ENCODE data around the gene POU3F1.

POU3F1 gene

DNA sequence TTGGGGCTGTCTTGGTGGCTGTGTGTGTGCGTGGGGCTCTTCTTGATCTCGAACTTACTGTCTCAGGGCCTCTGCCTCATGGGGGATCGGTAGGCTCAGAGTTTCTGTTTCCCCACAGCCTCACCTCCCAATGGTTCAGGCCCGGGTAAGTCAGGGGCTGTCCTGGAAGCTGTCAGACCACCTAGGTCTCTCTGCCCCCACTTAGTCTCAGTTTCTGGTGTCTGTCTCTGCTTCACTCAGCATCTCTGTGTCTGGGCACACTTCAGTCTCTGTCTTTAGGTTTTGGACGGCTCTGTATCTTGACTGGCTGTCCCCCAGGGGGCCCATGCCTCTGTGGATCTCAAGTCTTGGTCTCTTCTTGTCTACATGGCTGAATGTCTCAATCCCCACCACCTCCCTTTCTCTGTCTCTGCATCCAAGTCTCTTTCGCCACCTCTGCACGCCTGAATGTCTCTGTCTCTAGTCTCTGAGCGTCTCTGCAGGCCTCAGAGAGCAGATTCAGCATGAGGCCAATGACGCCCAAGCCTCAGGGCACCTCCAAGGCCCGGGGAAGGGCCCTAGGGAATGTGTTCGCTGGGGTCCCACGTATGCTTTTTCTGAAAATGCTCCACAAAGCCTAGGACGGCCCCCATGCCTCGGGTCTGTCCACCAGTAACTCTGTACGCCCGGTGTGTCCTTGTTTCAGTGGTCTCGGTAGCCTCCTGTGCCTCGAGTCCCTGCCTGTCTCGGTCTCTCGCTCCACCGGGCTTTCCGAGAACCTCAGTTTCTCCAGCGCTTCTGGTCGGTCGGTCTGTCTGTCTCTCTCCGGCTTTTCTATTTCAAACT, 42.1 kb downstream of the POU3F1 start:
- DNase-seq (ENCODE audit: low read depth, low spot score), result no peak

DNA sequence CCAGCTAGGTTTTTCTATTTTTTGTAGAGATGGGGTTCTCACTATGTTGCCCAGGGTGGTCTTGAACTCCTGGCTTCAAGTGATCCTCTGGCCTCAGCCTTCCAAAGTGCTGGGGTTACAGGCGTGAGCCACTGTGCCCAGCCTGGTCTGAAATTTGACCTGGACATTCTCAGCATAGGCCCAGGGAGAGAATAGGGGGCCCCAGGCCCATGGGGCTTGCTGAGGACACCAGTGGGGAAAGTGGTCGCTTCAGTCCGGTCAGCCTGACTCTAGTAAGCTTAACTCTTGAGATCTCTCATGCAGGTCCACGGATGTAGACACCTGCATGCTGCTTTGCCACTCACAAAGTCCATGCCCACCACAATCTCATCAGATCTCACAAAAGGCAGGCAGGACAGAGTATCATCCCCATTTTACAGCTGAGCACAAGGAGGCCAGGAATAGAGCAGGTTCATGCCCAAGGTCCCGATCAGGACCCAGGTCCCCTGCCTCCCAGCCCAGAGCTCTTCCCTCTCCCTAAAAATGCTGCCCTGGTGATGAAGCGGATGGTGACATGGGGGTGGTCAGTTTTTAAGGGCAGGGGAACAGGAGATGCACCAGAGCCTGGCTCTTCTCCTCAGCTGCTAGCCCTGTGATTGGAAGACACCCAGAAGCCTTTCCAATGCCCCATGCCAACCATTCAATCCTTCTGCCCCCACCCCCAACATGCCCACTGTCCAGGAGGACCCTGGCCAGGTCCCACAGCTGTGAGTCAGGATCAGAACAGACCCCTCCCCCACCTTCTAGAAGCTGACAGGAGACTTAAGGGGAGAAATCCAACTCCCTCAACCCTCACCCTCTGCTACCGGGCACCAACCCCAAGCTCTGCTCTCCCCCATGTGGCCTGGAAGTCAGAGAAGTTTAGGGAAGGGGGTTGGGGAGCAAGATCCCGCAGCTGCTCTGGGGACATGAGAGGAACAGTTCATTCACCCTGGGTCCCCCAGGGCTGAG, 43.0 kb downstream of the POU3F1 start:
- DNase-seq (ENCODE audit: low read depth, low spot score), result no peak

DNA sequence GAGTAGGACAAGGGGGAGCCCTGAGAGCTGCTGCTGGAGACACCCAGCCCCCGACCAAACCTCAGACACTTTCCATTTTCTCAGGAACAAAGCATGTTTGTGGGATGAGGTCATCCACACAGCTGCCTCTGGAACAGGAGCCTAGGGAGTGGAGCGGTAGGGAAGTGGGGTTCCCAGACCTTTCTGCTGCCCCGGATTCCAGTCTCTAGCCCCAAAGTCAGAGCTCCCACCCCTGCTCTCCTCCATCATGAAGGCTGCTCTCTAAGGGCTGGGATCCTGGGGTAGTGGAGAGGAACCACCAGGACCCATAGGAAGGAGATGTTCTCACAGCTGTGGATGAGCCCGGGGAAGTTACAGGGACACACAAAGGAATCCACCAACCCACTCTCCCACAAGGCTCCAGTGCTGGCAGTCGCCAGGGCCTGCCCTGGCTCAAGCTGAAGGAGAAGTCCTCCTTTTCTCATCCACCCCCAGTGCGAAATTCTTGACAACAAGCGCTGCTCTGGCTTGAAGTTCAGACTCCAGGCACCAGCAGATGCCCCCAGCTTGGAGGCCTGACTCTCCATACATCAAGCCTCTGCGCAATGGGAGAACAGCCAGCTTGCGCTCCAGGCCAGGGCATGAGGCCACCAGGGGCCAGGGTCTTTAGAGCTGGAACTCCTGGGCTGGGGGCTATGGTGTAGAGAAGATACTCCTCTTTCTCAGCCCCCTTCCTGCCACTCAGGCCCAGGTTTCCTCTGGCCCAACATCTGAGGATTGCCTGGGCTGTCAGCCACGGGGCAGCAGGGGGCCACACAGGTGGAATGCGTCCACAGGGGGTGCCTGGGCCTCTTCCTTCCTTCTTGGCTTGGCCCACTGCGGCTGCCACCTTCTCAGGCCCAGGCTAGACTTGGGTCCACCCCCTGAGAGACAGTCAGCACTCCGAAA, 45.8 kb downstream of the POU3F1 start:
- peak; percentile 56 for DNase-seq (ENCODE audit: low read depth, low spot score)

DNA sequence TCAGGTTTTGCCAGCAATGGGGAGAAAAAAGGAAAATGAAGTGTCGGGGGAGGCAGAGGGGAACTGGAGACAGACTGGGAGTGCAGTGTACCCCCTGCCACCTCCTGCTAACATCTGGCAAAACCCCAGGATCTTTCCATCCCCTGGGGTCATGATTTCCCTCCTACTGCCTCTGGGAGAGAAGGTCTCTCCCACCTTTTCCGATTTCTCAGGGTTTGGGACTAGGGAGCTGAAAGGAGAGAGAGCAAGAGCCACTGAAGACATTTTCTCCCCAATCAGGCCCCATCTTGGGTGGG, 46.4 kb downstream of the POU3F1 start:
- DNase-seq (ENCODE audit: low read depth, low spot score), result no peak

DNA sequence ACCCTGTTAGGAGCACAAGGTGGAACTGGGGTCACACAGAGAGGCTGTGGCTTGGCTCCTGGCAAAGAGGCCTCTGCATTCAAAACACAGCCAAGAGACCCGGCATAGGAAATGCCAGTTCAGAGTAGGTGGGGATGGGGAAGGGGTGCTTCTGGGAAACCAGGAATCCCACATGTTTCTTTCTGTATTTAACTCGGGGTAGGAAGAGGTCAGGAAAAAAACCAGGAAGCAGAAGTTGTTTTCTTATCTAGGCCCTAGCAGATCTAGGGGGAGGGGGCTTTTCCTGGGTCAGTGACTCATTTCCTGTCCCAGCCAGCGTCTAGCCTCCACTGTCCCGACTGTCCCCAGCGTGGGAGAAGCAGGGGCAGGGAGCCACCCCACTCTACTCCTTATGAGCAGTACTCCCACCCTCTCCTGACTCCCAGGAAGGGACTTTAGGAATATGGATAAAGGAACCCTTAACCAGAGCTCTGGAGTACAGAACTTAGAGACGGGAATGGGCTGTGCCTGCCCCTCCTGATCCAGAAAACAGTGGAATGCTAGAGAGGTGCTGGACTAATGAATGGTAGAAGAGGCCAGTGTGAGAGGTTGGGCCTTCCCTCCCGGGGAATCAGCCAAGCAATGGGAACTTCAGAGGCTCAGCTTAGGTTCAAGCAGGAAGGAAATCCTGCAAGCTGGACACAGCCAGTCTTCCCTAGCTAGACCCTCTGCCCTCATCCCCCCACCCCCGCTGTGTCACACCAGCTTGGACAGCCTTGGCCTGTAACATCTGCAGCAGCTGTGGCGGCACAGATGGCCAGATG, 47.0 kb downstream of the POU3F1 start:
- DNase-seq (ENCODE audit: low read depth, low spot score), result peak; percentile 55

DNA sequence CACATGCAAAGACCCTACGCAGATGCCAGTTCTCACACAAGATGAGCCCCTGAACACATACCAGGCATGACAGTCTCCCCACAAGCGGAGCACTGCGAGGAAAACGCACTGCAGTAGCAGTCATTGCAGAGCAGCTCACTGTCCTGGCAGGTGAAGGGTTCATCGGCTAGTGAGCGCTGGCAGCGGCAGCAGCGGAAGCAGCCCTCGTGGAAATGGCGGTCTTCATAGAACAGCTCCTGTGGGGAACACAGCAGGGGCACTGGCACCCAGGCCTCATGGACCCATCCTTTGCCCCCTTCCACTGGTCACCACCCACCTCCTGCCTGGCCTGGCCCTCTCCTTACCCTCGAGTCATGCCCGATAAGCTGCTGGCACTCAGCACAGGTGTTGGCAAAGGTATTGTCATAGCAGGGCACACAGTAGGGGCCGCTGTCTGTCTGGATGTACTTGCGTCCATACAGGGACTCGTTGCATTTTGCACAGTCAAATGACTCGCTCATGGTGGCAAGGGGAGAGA, 47.6 kb downstream of the POU3F1 start:
- no peak for DNase-seq (ENCODE audit: low read depth, low spot score)

DNA sequence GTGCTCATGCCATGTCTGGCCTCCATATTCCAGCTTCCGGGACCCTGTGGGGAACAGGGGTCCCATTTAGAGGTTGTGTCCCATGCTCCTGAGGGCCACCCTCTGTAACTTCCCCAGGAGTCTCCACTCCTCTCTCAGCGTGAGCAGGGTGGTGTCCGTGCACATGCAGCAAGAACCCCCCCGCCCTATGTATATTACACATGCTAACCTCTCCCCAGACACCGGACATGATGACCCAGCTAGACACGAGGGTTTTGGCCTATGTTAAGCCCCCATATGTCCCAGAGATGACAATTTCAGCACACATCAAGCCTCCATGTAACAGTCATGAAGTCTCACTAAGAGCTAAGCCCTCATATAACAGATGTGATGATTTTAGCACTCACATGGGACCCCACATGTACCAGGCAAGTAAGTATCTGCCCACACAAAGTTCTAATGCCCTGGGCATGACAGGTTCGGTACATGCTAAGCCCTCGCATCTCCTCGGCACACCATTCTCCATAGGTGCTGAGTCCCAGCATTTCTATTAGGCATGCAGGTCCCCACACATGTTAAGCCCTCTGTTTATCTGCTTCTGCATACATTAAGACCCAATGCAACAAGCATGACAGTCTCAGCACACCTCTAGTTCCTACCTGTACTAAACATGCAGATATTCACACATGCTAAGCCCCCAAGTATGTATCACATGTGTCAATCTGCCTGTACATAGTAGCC, 48.3 kb downstream of the POU3F1 start:
- no peak for DNase-seq (ENCODE audit: low read depth, low spot score)

DNA sequence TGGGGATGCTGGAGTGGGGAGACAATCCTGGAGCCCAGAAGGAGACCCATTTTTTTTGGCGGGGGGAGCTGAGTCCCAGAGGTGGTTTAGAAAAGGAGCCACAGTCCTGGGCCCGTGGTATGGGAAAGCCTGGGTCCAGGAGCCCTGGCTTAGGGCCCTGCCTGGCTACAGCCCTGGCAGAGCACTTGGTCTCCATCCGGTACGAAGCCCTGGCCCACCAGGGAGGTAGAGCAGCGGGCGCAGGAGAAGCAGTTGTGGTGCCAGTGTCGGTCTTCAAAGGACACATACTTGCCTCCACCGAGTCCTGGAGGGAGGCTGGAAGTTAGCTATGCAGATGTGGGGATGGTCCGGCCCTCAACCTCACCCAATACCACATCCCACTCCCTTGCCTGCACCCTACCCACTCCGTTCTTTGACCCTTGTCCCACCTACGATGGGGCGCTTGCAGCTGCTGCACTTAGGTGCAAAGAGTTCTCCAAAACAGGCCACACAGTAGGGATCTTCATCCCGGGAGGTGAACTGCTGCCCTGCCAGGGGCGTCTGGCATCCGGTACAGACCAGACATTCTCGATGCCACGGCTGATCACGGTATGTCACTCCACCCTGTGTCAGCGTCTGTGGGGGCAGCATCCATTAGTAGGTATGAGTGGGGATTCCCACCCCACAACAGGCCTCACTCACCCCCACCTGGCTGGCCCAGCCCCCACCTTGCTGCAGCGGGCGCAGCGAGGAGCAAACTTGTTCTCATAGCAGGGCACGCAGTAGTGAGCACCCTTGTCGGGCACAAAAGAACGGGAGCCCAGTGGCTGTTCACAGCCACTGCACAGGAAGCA, 49.1 kb downstream of the POU3F1 start:
- no peak for DNase-seq (ENCODE audit: low read depth, low spot score)

DNA sequence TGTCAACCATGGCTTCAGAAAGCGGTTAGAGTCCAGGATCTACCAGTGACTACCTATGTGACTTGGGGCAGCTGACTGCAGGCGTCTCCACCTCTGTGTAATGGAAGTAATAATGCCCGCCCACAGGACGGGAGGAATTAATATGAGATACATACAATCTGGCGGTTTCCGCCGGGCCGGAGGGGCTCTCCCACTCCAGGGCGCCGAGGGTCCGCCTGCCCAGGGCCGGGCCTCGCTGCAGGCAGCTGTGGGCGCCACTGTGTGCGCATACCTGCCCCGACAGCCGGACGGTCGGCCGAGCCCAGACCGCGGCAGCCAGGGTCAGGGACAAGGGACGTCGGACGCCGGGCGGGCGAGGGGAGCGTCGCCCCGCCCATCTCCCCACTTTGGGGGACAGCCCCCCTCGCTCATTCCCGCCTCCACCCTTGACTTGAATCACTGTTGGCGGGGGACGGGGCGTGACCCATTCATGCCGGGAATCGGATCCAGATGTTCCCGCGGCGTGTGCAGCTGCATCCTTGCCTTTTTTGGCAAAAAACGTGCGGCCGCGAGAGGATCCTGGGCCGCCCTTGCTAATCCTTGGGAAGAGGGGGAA, 50.7 kb downstream of the POU3F1 start:
- DNase-seq (ENCODE audit: low read depth, low spot score), result no peak

DNA sequence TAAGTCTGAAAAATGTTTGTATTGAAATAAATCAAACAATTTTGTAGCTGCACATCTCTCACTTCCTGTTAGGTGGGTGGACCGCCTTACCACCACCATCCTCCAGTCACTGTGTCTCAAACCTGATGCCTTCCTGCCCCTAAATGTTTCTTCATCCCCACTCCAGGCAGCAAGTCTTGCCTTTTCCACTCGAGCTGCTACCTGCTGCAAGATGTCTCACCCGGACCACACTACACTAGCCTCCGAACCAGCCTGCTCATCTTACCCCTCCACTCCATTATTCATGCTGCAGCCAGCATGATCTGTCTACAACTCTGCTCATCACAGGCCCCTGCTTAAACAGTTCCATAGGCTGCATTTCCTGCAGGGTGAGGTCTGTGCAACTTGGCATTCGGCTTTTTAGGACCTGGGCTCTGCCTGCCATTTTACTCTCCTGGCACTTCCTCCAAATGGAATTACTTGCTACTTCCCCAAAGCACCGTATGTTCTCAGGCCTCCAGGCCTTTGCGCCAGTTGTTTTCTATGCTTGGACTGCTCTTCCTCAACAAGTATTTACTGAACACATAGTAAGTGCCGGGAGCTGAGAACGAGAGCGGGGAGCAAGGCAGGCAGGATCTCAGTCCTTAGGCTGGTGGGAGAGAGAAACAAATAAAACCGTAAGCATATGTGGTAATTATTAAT, 51.6 kb downstream of the POU3F1 start:
- DNase-seq (ENCODE audit: low read depth, low spot score), result no peak

All from brain pericyte (primary cell).